ENCODE data around the gene XNDC1N. TPM values are rescaled to one million over a fixed set of nuclear protein-coding genes. Genes with fewer than 3 reads are reported as not detected.

The XNDC1N gene
- total RNA-seq, 1 experiment from 2014 or later, result 19.3 TPM

DNA sequence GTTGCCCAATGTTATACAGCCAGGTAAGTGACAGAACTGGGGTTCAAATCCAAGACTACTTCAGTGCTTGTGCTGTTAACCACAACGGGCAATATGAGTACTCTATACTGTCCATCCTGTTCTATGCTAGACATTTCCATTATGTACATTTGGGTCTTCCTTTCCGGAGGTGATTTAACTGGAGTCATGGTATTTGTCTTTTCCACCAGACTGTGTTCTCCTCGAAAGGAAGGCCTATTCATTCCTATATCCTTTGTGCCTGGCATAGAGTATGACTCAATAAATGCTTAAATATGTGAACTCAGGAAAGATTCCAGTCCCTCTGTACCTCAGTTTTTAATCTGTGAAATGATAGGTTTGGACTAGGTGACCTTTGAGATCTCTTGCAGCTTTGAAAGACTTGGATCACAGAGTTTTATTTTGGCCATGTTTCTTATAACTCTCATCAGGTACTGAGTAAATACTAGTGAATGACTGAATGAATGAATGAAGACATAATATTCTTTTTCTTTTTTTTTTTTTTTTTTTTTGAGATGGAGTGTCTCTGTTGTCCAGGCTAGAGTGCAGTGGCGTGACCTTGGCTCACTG, 7.0 kb upstream of the XNDC1N start:
- H3K79me2 ChIP-seq (ENCODE audit: low read depth), result peaks cover 92% of the 10 kb centered on the region
- DNase-seq, result no peak
- H3K4me3 ChIP-seq, result no peak overlapping the region
- intact Hi-C loops (cut with micrococcal nuclease; ENCODE audit: unreplicated experiment), result no loop called here
- no peak for TF ChIP-seq EZH2 (IDR thresholded peaks at IDR 0.05; ENCODE audit: low read depth)
- TF ChIP-seq, protein P1, sequence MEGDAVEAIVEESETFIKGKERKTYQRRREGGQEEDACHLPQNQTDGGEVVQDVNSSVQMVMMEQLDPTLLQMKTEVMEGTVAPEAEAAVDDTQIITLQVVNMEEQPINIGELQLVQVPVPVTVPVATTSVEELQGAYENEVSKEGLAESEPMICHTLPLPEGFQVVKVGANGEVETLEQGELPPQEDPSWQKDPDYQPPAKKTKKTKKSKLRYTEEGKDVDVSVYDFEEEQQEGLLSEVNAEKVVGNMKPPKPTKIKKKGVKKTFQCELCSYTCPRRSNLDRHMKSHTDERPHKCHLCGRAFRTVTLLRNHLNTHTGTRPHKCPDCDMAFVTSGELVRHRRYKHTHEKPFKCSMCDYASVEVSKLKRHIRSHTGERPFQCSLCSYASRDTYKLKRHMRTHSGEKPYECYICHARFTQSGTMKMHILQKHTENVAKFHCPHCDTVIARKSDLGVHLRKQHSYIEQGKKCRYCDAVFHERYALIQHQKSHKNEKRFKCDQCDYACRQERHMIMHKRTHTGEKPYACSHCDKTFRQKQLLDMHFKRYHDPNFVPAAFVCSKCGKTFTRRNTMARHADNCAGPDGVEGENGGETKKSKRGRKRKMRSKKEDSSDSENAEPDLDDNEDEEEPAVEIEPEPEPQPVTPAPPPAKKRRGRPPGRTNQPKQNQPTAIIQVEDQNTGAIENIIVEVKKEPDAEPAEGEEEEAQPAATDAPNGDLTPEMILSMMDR (conservative IDR thresholded peaks at IDR 0.05), result no peak
- no TSS peak for BruUV-seq (replicated peaks)
- H3K9me3 ChIP-seq (ENCODE audit: insufficient read depth, low read depth), result no peaks in the 10 kb centered on the region
- peaks cover 3% of the 10 kb centered on the region; the same call in 1 of the 2 replicates for H3K4me1 ChIP-seq (replicated peaks; ENCODE audit: insufficient read depth)
- H3K27me3 ChIP-seq (ENCODE audit: insufficient read depth, low read depth), result no peaks in the 10 kb centered on the region
- POLR2A ChIA-PET (ENCODE audit: unreplicated experiment), result no interaction called here
- 0 out of 2 replicates have a peak, but pooled peaks cover 13% of the 10 kb centered on the region for H3K36me3 ChIP-seq (ENCODE audit: low read depth)
- peaks cover 19% of the 10 kb centered on the region for H4K20me1 ChIP-seq (ENCODE audit: insufficient read depth)
- H3F3A ChIP-seq (ENCODE audit: insufficient read depth, low read depth), result no peaks in the 10 kb centered on the region
- no peaks in the 10 kb centered on the region for H3K9me2 ChIP-seq (ENCODE audit: insufficient read depth)
- H2AFZ ChIP-seq, result no peak overlapping the region
- CTCF ChIA-PET, result interaction anchor here (0.6 kb wide), 1 partner anchor 9 kb away, joined by 3 read pairs; no protein-coding TSS in a partner anchor
- no peak overlapping the region for H3K4me2 ChIP-seq
- H3K27ac ChIP-seq, result no peak overlapping the region

DNA sequence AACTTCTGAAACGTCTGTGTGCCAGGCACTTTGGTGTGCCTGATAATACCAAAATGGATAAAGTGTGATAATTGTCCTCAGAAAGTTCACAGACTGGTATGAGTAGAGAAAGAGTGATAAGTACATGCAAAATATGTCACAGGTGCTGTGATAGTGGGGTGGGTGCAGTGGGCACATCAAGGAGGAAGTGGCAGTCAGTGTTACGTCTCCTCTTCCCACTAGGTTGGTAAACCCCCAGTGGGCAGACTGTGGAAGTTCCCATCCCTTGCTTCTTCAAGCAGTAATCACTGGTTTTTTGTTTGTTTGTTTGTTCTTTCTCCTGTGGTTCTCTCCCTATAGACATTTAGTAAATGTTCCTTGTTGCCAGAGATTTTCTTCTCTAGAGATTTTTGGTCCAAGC, 5.8 kb upstream of the XNDC1N start:
- H3K36me3 ChIP-seq (ENCODE audit: low read depth), result 0 out of 2 replicates have a peak, but pooled peaks cover 7% of the 10 kb centered on the region
- no peak for TF ChIP-seq EZH2 (IDR thresholded peaks at IDR 0.05; ENCODE audit: low read depth)
- TF ChIP-seq, protein P1 (conservative IDR thresholded peaks at IDR 0.05), result no peak
- no peak overlapping the region for H3K4me2 ChIP-seq
- peaks cover 92% of the 10 kb centered on the region for H3K79me2 ChIP-seq (ENCODE audit: low read depth)
- ChIA-PET CTCF (no interaction called here), POLR2A (ENCODE audit: unreplicated experiment) (no interaction called here)
- no peaks in the 10 kb centered on the region for H3F3A ChIP-seq (ENCODE audit: insufficient read depth, low read depth)
- intact Hi-C loops (cut with micrococcal nuclease; ENCODE audit: unreplicated experiment), result no loop called here
- no peaks in the 10 kb centered on the region for H3K9me3 ChIP-seq (ENCODE audit: insufficient read depth, low read depth)
- H3K4me1 ChIP-seq (replicated peaks; ENCODE audit: insufficient read depth), result peaks cover 11% of the 10 kb centered on the region; the same call in 1 of the 2 replicates
- H3K27ac ChIP-seq, result no peak overlapping the region
- H3K9me2 ChIP-seq (ENCODE audit: insufficient read depth), result no peaks in the 10 kb centered on the region
- no peak overlapping the region for H2AFZ ChIP-seq
- peaks cover 19% of the 10 kb centered on the region for H4K20me1 ChIP-seq (ENCODE audit: insufficient read depth)
- BruUV-seq (replicated peaks), result no TSS peak
- no peak overlapping the region for H3K4me3 ChIP-seq
- H3K27me3 ChIP-seq (ENCODE audit: insufficient read depth, low read depth), result no peaks in the 10 kb centered on the region
- no peak for DNase-seq

DNA sequence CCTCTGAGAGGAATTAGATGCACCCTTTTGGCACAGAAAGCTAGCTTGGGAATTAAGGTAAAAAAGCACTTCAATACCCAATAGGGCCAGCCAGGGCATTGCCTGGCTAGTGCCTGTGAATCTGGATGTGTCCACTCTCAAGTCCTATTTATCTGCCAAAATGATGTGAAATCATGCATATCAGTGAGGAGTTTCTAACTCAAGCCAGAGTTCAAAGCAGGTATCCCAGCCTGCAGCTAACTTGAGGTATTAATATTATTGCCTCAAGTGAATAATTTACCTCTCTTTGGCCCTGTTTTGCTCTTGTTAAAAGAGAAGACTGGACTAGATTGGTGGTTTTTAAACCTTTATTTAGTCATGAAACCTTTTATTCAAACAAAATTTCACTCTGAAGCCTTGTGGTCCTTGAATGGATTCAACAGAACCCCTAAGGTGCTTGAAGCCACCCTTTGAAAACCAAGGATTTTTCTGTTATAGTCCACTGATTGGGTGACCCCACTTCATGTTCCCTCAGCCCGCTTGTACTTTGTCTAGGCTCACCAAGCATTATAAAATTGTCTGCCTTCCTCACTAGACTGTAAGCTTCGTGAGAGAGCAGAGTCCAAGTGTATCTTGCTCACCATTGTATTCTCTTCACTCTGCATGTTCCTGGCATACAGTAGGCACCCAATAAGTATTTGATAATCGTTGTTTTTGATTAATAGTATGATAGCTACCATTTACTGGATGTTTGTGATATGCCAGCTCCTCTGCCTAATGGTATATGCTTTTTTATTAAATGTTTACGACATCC, 4.9 kb upstream of the XNDC1N start:
- Histone ChIP-seq H3K4me3 (no peak overlapping the region), H3K27me3 (ENCODE audit: insufficient read depth, low read depth) (no peaks in the 10 kb centered on the region), H3K4me1 (replicated peaks; ENCODE audit: insufficient read depth) (peaks cover 11% of the 10 kb centered on the region; the same call in 1 of the 2 replicates), H3K36me3 (ENCODE audit: low read depth) (0 out of 2 replicates have a peak, but pooled peaks cover 6% of the 10 kb centered on the region), H2AFZ (no peak overlapping the region), H3K79me2 (ENCODE audit: low read depth) (peaks cover 87% of the 10 kb centered on the region), H3K9me2 (ENCODE audit: insufficient read depth) (no peaks in the 10 kb centered on the region), H3K9me3 (ENCODE audit: insufficient read depth, low read depth) (no peaks in the 10 kb centered on the region), H3F3A (ENCODE audit: insufficient read depth, low read depth) (no peaks in the 10 kb centered on the region), H3K27ac (no peak overlapping the region), H3K4me2 (no peak overlapping the region), H4K20me1 (ENCODE audit: insufficient read depth) (peaks cover 19% of the 10 kb centered on the region)
- CTCF ChIA-PET, result interaction anchor here (0.5 kb wide), 1 partner anchor 13 kb away, joined by 3 read pairs; no protein-coding TSS in a partner anchor
- TF ChIP-seq, protein P1 (conservative IDR thresholded peaks at IDR 0.05), result no peak
- TF ChIP-seq EZH2 (IDR thresholded peaks at IDR 0.05; ENCODE audit: low read depth), result no peak
- intact Hi-C loops (cut with micrococcal nuclease; ENCODE audit: unreplicated experiment), result no loop called here
- POLR2A ChIA-PET (ENCODE audit: unreplicated experiment), result no interaction called here
- DNase-seq, result no peak
- no TSS peak for BruUV-seq (replicated peaks)
